LNCAP (cell line): ENCODE results near the gene DIAPH1.

Source experiments
- CTCF ChIP-seq: fragments of 450-650 bp; IDR thresholded peaks from 2 replicates; pipeline ENCODE4 v1.5.1; 2017; ENCODE audit warnings: mild to moderate bottlenecking

Gene DIAPH1

GRCh38 chr5:141501761-141502160, 117.0 kb downstream of the DIAPH1 start:
- TF ChIP-seq CTCF = no peak

GRCh38 chr5:141496038-141496437, 122.8 kb downstream of the DIAPH1 start:
- no peak for TF ChIP-seq CTCF

- TF ChIP-seq CTCF = no peak
Observed at GRCh38 chr5:141495453-141495811, 123.4 kb downstream of the DIAPH1 start.

- TF ChIP-seq CTCF = no peak
Observed at GRCh38 chr5:141494761-141495452, 123.9 kb downstream of the DIAPH1 start.

- TF ChIP-seq CTCF = no peak
Observed at GRCh38 chr5:141493500-141494422, 125.0 kb downstream of the DIAPH1 start.

GRCh38 chr5:141492168-141492885, 126.5 kb downstream of the DIAPH1 start:
- TF ChIP-seq CTCF = no peak

GRCh38 chr5:141491323-141492167, 127.3 kb downstream of the DIAPH1 start:
- TF ChIP-seq CTCF = no peak
